ENCODE data around the gene RIBC2. TPM values are rescaled to one million over a fixed set of nuclear protein-coding genes. Genes with fewer than 3 reads are reported as not detected.

The RIBC2 gene
- total and polyA plus RNA-seq, 10 of the 15 experiments (the other 5 are each of a cell fraction or from before 2014, with no cell fraction given), result 0.10 TPM; not detected in 9

- no peak for TF ChIP-seq MLLT1 (IDR thresholded peaks at IDR 0.05)
Observed at GRCh38 chr22:45455212-45455611, 41.7 kb downstream of the RIBC2 start (continued).

- H3K4me2 ChIP-seq (ENCODE audit: control insufficient read depth, insufficient read depth), result no peak overlapping the region
- WGBS (ENCODE audit: insufficient coverage, insufficient replicate concordance, low lambda C conversion rate, missing lambda C conversion rate), result 45% methylated on average over 4 of the region's 4 CpGs
- intact Hi-C loops (cut with micrococcal nuclease; ENCODE audit: unreplicated experiment) (no loop called here), in situ Hi-C loops (cut with MboI) (no loop called here)
- ChIA-PET SMC1A (ENCODE audit: uncharacterized antibody, unreplicated experiment) (no interaction called here), POLR2A (no interaction called here), CTCF (no interaction called here), RAD21 (ENCODE audit: unreplicated experiment) (no interaction called here)
- H3K9me3 ChIP-seq (replicated peaks; ENCODE audit: control insufficient read depth, insufficient read depth, low read length), result no peaks in the 10 kb centered on the region
- ATAC-seq, result no peak
- H2AFZ ChIP-seq (ENCODE audit: control insufficient read depth, low read depth, low read length), result no peak overlapping the region
- H3K27ac ChIP-seq (ENCODE audit: control insufficient read depth, insufficient read depth), result no peak overlapping the region
- H3K27me3 ChIP-seq (replicated peaks in 1 of 2; ENCODE audit: control insufficient read depth in 2 of 2, insufficient read depth in 2 of 2, low read length in 1 of 2), result no peaks in the 10 kb centered on the region; a peak in 2 of 4 replicates
- no peaks in the 10 kb centered on the region for H3K36me3 ChIP-seq (ENCODE audit: control insufficient read depth in 2 of 2, insufficient read depth in 2 of 2, low read length in 1 of 2)
- H3K79me2 ChIP-seq (ENCODE audit: control insufficient read depth, insufficient read depth, low read length), result no peaks in the 10 kb centered on the region
- DNase-seq (ENCODE audit: low read depth, low spot score), result no peak
- no peaks in the 10 kb centered on the region for H4K20me1 ChIP-seq (ENCODE audit: control insufficient read depth, insufficient read depth)
- no peak for FAIRE-seq
- no peak overlapping the region for H3K9ac ChIP-seq (ENCODE audit: control insufficient read depth, insufficient read depth, low read length)
- H3K4me1 ChIP-seq (ENCODE audit: control insufficient read depth, insufficient read depth, low read length), result no peaks in the 10 kb centered on the region
- TF ChIP-seq ZNF622 (IDR thresholded peaks at IDR 0.05) (no peak), SUZ12 (IDR thresholded peaks at IDR 0.05; ENCODE audit: unreplicated experiment) (no peak), FOXM1 (IDR thresholded peaks at IDR 0.05; ENCODE audit: low read depth, low read length) (no peak), YY1 (IDR thresholded peaks at IDR 0.05; ENCODE audit: low read depth, low read length) (no peak), CEBPB (IDR thresholded peaks at IDR 0.05; ENCODE audit: borderline replicate concordance in 1 of 2, low read depth in 2 of 2, low read length in 2 of 2) (no peak)
- no peak overlapping the region for H3K4me3 ChIP-seq
- BruUV-seq (replicated peaks), result no TSS peak
Observed at GRCh38 chr22:45455621-45456020, 42.1 kb downstream of the RIBC2 start.
